Activated B cell treated with CpG ODN at 0.5 μM for 24 hours (primary cell): ENCODE data around the gene TBC1D22B. TPM values are rescaled to one million over a fixed set of nuclear protein-coding genes. Genes with fewer than 3 reads are reported as not detected.
"Not testable (repeated sequence)": the region's sequence is repeated elsewhere in the genome, so short reads cannot be mapped to it uniquely, and the experiment has no call there.

Source experiments
- ATAC-seq: fragments of 200-7000 bp; cut with Tn5 transposase; one replicate; pipeline ENCODE4 v1.10.0; 2021; ENCODE audit warnings: low read depth, mild to moderate bottlenecking, moderate library complexity
- CTCF ChIA-PET: fragments of 350-600 bp; sonication (Branson Sonifier 250); formaldehyde crosslinking; loops from one replicate; lab custom pipeline; 2021; ENCODE audit warnings: antibody characterized with exemption; lab: Charles Lee
- POLR2A ChIA-PET: fragments of 350-600 bp; sonication (Branson Sonifier 250); formaldehyde crosslinking; loops from one replicate; lab custom pipeline; 2021; ENCODE audit warnings: antibody characterized with exemption; lab: Charles Lee
- DNase-seq: peaks from one replicate; pipeline ENCODE4 v3.0.0; 2022
- H3K27ac Mint-ChIP-seq: one replicate; pipeline ENCODE4 v1.8.0; 2020; ENCODE audit warnings: mixed read lengths
- H3K27me3 Mint-ChIP-seq: one replicate; pipeline ENCODE4 v1.8.0; 2021; ENCODE audit warnings: mixed read lengths
- H3K36me3 Mint-ChIP-seq: one replicate; pipeline ENCODE4 v1.8.0; 2021; ENCODE audit warnings: low read depth, mixed read lengths
- H3K4me1 Mint-ChIP-seq: one replicate; pipeline ENCODE4 v1.8.0; 2021; ENCODE audit warnings: mixed read lengths
- H3K4me3 Mint-ChIP-seq: one replicate; pipeline ENCODE4 v1.8.0; 2020; ENCODE audit warnings: mild to moderate bottlenecking, mixed read lengths
- H3K9me3 Mint-ChIP-seq: one replicate; pipeline ENCODE4 v1.8.0; 2020; ENCODE audit warnings: mixed read lengths
- intact Hi-C: fragments of 100-400 bp; cut with micrococcal nuclease; formaldehyde crosslinking; loops from one replicate; pipeline ENCODE4 v1.15.1; 2024
- total RNA-seq: library from RNA; stranded (reverse); gene quantifications from 2 replicates; pipeline ENCODE4 v1.2.3, GENCODE V29; 2022
- TF ChIP-seq, protein P1 (sequence below): fragments of 200-600 bp; IDR thresholded peaks from one replicate; pipeline ENCODE4 v1.8.0; 2022; ENCODE audit warnings: antibody characterized with exemption, mild to moderate bottlenecking

The TBC1D22B gene
- total RNA-seq, 1 donor from 2014 or later, result 10.7 TPM

DNA sequence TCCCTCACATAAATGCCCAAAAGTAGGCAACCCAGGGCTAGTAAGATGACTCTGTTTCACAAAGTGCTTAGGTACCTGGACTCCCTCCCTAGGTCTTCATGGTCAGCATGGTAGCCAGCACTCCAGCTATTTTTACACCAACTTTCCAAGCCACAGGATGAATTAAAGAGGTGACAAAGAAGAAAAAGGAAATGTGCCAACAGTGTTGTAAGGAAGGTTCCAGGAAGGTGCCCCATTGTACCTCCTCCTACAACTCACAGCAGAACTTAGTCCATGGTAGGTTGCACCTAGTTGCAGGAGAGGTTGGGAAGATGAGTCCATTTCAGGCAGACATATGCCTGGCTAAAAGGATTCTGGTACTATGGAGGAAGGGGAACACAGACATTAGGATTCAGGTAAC, 76.5 kb downstream of the TBC1D22B start:
- Mint-ChIP-seq H3K4me1 (no peaks in the 10 kb centered on the region), H3K9me3 (no peaks in the 10 kb centered on the region), H3K4me3 (no peak overlapping the region), H3K27ac (no peak overlapping the region), H3K27me3 (no peaks in the 10 kb centered on the region), H3K36me3 (peaks cover 24% of the 10 kb centered on the region)
- ChIA-PET CTCF (no interaction called here), POLR2A (interaction anchor here (0.5 kb wide), 1 partner anchor 13 kb away, joined by 3 read pairs; no protein-coding TSS in a partner anchor)
- intact Hi-C loops, result no loop called here
- DNase-seq, result no peak
- no peak for ATAC-seq
- TF ChIP-seq, protein P1, sequence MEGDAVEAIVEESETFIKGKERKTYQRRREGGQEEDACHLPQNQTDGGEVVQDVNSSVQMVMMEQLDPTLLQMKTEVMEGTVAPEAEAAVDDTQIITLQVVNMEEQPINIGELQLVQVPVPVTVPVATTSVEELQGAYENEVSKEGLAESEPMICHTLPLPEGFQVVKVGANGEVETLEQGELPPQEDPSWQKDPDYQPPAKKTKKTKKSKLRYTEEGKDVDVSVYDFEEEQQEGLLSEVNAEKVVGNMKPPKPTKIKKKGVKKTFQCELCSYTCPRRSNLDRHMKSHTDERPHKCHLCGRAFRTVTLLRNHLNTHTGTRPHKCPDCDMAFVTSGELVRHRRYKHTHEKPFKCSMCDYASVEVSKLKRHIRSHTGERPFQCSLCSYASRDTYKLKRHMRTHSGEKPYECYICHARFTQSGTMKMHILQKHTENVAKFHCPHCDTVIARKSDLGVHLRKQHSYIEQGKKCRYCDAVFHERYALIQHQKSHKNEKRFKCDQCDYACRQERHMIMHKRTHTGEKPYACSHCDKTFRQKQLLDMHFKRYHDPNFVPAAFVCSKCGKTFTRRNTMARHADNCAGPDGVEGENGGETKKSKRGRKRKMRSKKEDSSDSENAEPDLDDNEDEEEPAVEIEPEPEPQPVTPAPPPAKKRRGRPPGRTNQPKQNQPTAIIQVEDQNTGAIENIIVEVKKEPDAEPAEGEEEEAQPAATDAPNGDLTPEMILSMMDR, result no peak

- intact Hi-C loops, ATAC-seq: not testable (repeated sequence)
Observed at GRCh38 chr6:37338317-37338716, 80.7 kb downstream of the TBC1D22B start.

DNA sequence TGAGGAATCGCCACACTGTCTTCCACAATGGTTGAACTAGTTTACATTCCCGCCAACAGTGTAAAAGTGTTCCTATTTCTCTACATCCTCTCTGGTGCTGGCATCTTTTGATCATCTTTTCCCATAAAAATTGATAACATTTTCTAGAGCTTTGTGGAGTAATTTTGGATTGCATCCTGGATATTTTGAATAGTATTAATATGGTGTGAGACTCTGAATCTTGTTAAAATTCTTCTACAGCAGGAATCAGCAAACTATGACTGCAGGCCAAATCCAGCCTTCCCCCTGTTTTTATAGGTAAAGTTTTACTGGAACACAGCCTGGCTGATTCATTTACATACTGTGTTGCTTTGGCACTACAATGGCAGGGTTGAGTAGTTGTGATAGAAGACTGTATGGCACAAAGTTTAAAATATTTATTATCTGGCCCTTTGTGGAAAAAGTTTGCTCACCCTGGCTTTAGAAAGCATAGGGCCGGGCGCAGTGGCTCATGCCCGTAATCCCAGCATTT, 81.2 kb downstream of the TBC1D22B start:
- ChIA-PET CTCF (no interaction called here), POLR2A (no interaction called here)
- no peaks in the 10 kb centered on the region for H3K36me3 Mint-ChIP-seq
- no peaks in the 10 kb centered on the region for H3K9me3 Mint-ChIP-seq
- DNase-seq (no peak), ATAC-seq (no peak)
- no peak overlapping the region for H3K4me3 Mint-ChIP-seq
- H3K4me1 Mint-ChIP-seq, result no peaks in the 10 kb centered on the region
- intact Hi-C loops, result no loop called here
- no peak overlapping the region for H3K27ac Mint-ChIP-seq
- TF ChIP-seq, protein P1, result no peak
- no peaks in the 10 kb centered on the region for H3K27me3 Mint-ChIP-seq

More at GRCh38 chr6:37338317-37338716, 80.7 kb downstream of the TBC1D22B start:
- H3K9me3 Mint-ChIP-seq, POLR2A ChIA-PET, H3K27me3 Mint-ChIP-seq, DNase-seq, CTCF ChIA-PET, H3K27ac Mint-ChIP-seq, H3K4me3 Mint-ChIP-seq, H3K4me1 Mint-ChIP-seq, H3K36me3 Mint-ChIP-seq: not testable (repeated sequence)

GRCh38 chr6:37339741-37340638, 82.4 kb downstream of the TBC1D22B start:
- no peaks in the 10 kb centered on the region for H3K36me3 Mint-ChIP-seq
- CTCF ChIA-PET, result no interaction called here
- POLR2A ChIA-PET, result interaction anchor here (0.7 kb wide), 1 partner anchor 31 kb away, joined by 4 read pairs; no protein-coding TSS in a partner anchor
- no peaks in the 10 kb centered on the region for H3K27me3 Mint-ChIP-seq
- intact Hi-C loops, result no loop called here
- no peaks in the 10 kb centered on the region for H3K9me3 Mint-ChIP-seq
- TF ChIP-seq, protein P1, result no peak
- DNase-seq, result no peak
- no peaks in the 10 kb centered on the region for H3K4me1 Mint-ChIP-seq
- ATAC-seq, result no peak
- H3K27ac Mint-ChIP-seq, result no peak overlapping the region
- H3K4me3 Mint-ChIP-seq, result no peak overlapping the region

- POLR2A ChIA-PET, result interaction anchor here (0.7 kb wide), 1 partner anchor 32 kb away, joined by 4 read pairs; no protein-coding TSS in a partner anchor
- TF ChIP-seq, protein P1, result no peak
- H3K9me3 Mint-ChIP-seq, result no peaks in the 10 kb centered on the region
- no peak overlapping the region for H3K4me3 Mint-ChIP-seq
- DNase-seq (no peak), ATAC-seq (no peak)
- no peak overlapping the region for H3K27ac Mint-ChIP-seq
- CTCF ChIA-PET, result no interaction called here
- intact Hi-C loops, result no loop called here
- H3K27me3 Mint-ChIP-seq, result no peaks in the 10 kb centered on the region
- no peaks in the 10 kb centered on the region for H3K36me3 Mint-ChIP-seq
- no peaks in the 10 kb centered on the region for H3K4me1 Mint-ChIP-seq
Observed at GRCh38 chr6:37340639-37340943, 83.0 kb downstream of the TBC1D22B start.
